Gastroesophageal sphincter (tissue), 4 donors: Measurements from ENCODE around the gene HNRNPH2. TPM values are rescaled to one million over a fixed set of nuclear protein-coding genes. Genes with fewer than 3 reads are reported as not detected.

Source experiments
- ATAC-seq: fragments of 150-250 bp; one replicate; pipeline ENCODE4 v1.9.1; 2016; ENCODE audit warnings: mild to moderate bottlenecking, moderate library complexity
- H3K27ac ChIP-seq, 4 donors: fragments of 200-600 bp; sonication (generic) in 3 of 4; 1 replicate in 3 of 4; 2 replicates in 1 of 4; pipeline ENCODE4 v1.5.1; 2016 to 2019
- H3K27me3 ChIP-seq: fragments of 200-600 bp; sonication (generic); one replicate; pipeline ENCODE4 v1.5.1; 2019
- H3K36me3 ChIP-seq, 2 donors: fragments of 200-600 bp; sonication (generic); one replicate each; pipeline ENCODE4 v1.5.1; 2019; ENCODE audit warnings: control low read depth in 1 of 2
- H3K4me1 ChIP-seq, 3 donors: fragments of 200-600 bp; sonication (generic); 1 replicate in 2 of 3; 2 replicates in 1 of 3; pipeline ENCODE4 v1.5.1; 2016 to 2019; ENCODE audit warnings: control low read depth in 2 of 3
- H3K4me3 ChIP-seq, 2 donors: fragments of 200-600 bp; sonication (generic); one replicate each; pipeline ENCODE4 v1.5.1; 2019; ENCODE audit warnings: mild to moderate bottlenecking in 1 of 2, moderate library complexity in 1 of 2
- H3K9me3 ChIP-seq, 3 donors: fragments of 200-600 bp; sonication (generic); one replicate each; pipeline ENCODE4 v1.5.1; 2017 to 2019; ENCODE audit warnings: control low read depth in 2 of 3
- CTCF ChIP-seq, 4 experiments: fragments of 200-600 bp in 2 of 4; fragments of 450-650 bp in 2 of 4; sonication (generic) in 1 of 4; IDR thresholded peaks; one replicate each; pipeline ENCODE4 v1.5.1; 2017 to 2019; ENCODE audit warnings: antibody characterized with exemption in 4 of 4, mild to moderate bottlenecking in 2 of 4, moderate library complexity in 2 of 4
- EP300 ChIP-seq: sonication (generic); formaldehyde crosslinking; IDR thresholded peaks from one replicate; pipeline ENCODE4 v1.6.1; 2017; ENCODE audit warnings: antibody characterized with exemption, mild to moderate bottlenecking
- POLR2A ChIP-seq, 2 donors: fragments of 450-650 bp; IDR thresholded peaks; one replicate each; pipeline ENCODE4 v1.6.1; 2017; ENCODE audit warnings: antibody characterized with exemption in 2 of 2, mild to moderate bottlenecking in 2 of 2, moderate library complexity in 1 of 2
- POLR2AphosphoS5 ChIP-seq: sonication (generic); formaldehyde crosslinking; IDR thresholded peaks from one replicate; pipeline ENCODE4 v1.6.1; 2017; ENCODE audit warnings: antibody characterized with exemption
- WGBS, 2 donors: methylation state at CpG; one replicate each; pipeline ENCODE4 v1.1.5; 2018; ENCODE audit warnings: low coverage in 1 of 2; 5-methylcytosine and 5-hydroxymethylcytosine counted together
- total RNA-seq, 4 donors: library from RNA; depleted of rRNA; stranded (reverse); fragments of >200 nt; gene quantifications; one replicate each; pipeline ENCODE4 v1.1.0, GENCODE V29; 2016

Gene HNRNPH2
- total RNA-seq, 4 donors from 2014 or later, result 38.8 to 66.6 (median 62.1) TPM

- no peaks in the 10 kb centered on the region for H3K9me3 ChIP-seq
- no peaks in the 10 kb centered on the region for H3K36me3 ChIP-seq
- no peak for TF ChIP-seq POLR2AphosphoS5
- no peak for TF ChIP-seq EP300
- no peak for TF ChIP-seq POLR2A (IDR thresholded peaks at IDR 0.05)
- no peak for TF ChIP-seq CTCF (IDR thresholded peaks at IDR 0.05)
- no peak overlapping the region for H3K27ac ChIP-seq
- no peak for ATAC-seq
- H3K27me3 ChIP-seq, result no peaks in the 10 kb centered on the region
- H3K4me3 ChIP-seq, result no peak overlapping the region
- H3K4me1 ChIP-seq, result no peaks in the 10 kb centered on the region
Observed at GRCh38 chrX:101362757-101363156, 45.3 kb upstream of the HNRNPH2 start.

GRCh38 chrX:101365301-101365795, 42.7 kb upstream of the HNRNPH2 start:
- no peaks in the 10 kb centered on the region for H3K36me3 ChIP-seq
- ATAC-seq, result no peak
- no peak overlapping the region for H3K4me3 ChIP-seq
- no peaks in the 10 kb centered on the region for H3K27me3 ChIP-seq
- TF ChIP-seq EP300 (no peak), POLR2AphosphoS5 (no peak), POLR2A (IDR thresholded peaks at IDR 0.05) (no peak), CTCF (IDR thresholded peaks at IDR 0.05) (no peak)
- H3K4me1 ChIP-seq, result no peaks in the 10 kb centered on the region
- WGBS, 2 donors, result no CpG with 5 or more reads among the region's 1 CpG
- no peak overlapping the region for H3K27ac ChIP-seq
- no peaks in the 10 kb centered on the region for H3K9me3 ChIP-seq

- no peak overlapping the region for H3K4me3 ChIP-seq
- TF ChIP-seq CTCF (IDR thresholded peaks at IDR 0.05) (no peak), EP300 (no peak), POLR2AphosphoS5 (no peak), POLR2A (IDR thresholded peaks at IDR 0.05) (no peak)
- H3K4me1 ChIP-seq, result no peaks in the 10 kb centered on the region
- no peaks in the 10 kb centered on the region for H3K9me3 ChIP-seq
- no peaks in the 10 kb centered on the region for H3K27me3 ChIP-seq
- H3K27ac ChIP-seq, result no peak overlapping the region
- ATAC-seq, result no peak
- no peaks in the 10 kb centered on the region for H3K36me3 ChIP-seq
Observed at GRCh38 chrX:101368800-101369199, 39.2 kb upstream of the HNRNPH2 start.

- TF ChIP-seq POLR2AphosphoS5 (no peak), EP300 (no peak), CTCF (IDR thresholded peaks at IDR 0.05) (no peak), POLR2A (IDR thresholded peaks at IDR 0.05) (no peak)
- Histone ChIP-seq H3K27me3 (no peaks in the 10 kb centered on the region), H3K4me3 (no peak overlapping the region), H3K9me3 (no peaks in the 10 kb centered on the region), H3K36me3 (no peaks in the 10 kb centered on the region), H3K4me1 (no peaks in the 10 kb centered on the region), H3K27ac (no peak overlapping the region)
- no peak for ATAC-seq
- 37 to 64% methylated on average over 2 to 6 of the region's 6 CpGs for WGBS, 2 donors
Observed at GRCh38 chrX:101369687-101370086, 38.3 kb upstream of the HNRNPH2 start.

- no peak overlapping the region for H3K27ac ChIP-seq
- H3K9me3 ChIP-seq, result no peaks in the 10 kb centered on the region
- no peaks in the 10 kb centered on the region for H3K27me3 ChIP-seq
- H3K4me1 ChIP-seq, result no peaks in the 10 kb centered on the region
- H3K36me3 ChIP-seq, result no peaks in the 10 kb centered on the region
- no peak for TF ChIP-seq CTCF (IDR thresholded peaks at IDR 0.05)
- no peak for TF ChIP-seq POLR2A (IDR thresholded peaks at IDR 0.05)
- no peak for TF ChIP-seq POLR2AphosphoS5
- 50 to 61% methylated on average over 3 of the region's 3 CpGs for WGBS, 2 donors
- no peak overlapping the region for H3K4me3 ChIP-seq
- ATAC-seq, result no peak
Observed at GRCh38 chrX:101370888-101371504, 37.0 kb upstream of the HNRNPH2 start.
